HG02852 (cell line): ENCODE results near the gene SPA17.

ENCODE experiments used
- ATAC-seq: cut with Tn5 transposase; IDR thresholded peaks from one replicate; pipeline ENCODE4 v1.9.1; 2021; ENCODE audit warnings: mild to moderate bottlenecking, moderate library complexity; ENCODE audit not compliant: unreplicated experiment

Gene SPA17

GRCh38 chr11:124661553-124661952 is 12.2 kb upstream of the SPA17 start:
- ATAC-seq, result no peak

GRCh38 chr11:124662106-124662505 is 11.6 kb upstream of the SPA17 start:
- no peak for ATAC-seq

- no peak for ATAC-seq
Measured at GRCh38 chr11:124663861-124664260, 9.8 kb upstream of the SPA17 start.

GRCh38 chr11:124667601-124668000 is 6.1 kb upstream of the SPA17 start:
- no peak for ATAC-seq

GRCh38 chr11:124669193-124669592 is 4.5 kb upstream of the SPA17 start:
- ATAC-seq, result peak; percentile 28

- ATAC-seq, result no peak
Measured at GRCh38 chr11:124670732-124671131, 3.0 kb upstream of the SPA17 start.

GRCh38 chr11:124672536-124673215 is 1.0 kb upstream of the SPA17 start:
- ATAC-seq, result no peak

GRCh38 chr11:124674168-124674517 is 439 bp downstream of the SPA17 start:
- ATAC-seq, result no peak

GRCh38 chr11:124674571-124674970 is 867 bp downstream of the SPA17 start:
- no peak for ATAC-seq

GRCh38 chr11:124676386-124676785 is 2.7 kb downstream of the SPA17 start:
- ATAC-seq, result no peak

- ATAC-seq, result no peak
Measured at GRCh38 chr11:124678416-124678815, 4.7 kb downstream of the SPA17 start.

GRCh38 chr11:124681421-124681820 is 7.7 kb downstream of the SPA17 start:
- no peak for ATAC-seq

GRCh38 chr11:124682443-124682842 is 8.7 kb downstream of the SPA17 start:
- ATAC-seq, result no peak

GRCh38 chr11:124693142-124693541 is 19.4 kb downstream of the SPA17 start:
- ATAC-seq, result no peak

- ATAC-seq, result no peak
Measured at GRCh38 chr11:124699547-124699946, 25.8 kb downstream of the SPA17 start.

- ATAC-seq, result no peak
Measured at GRCh38 chr11:124700028-124700427, 26.3 kb downstream of the SPA17 start.

- ATAC-seq, result no peak
Measured at GRCh38 chr11:124707829-124708228, 34.1 kb downstream of the SPA17 start.

- no peak for ATAC-seq
Measured at GRCh38 chr11:124712392-124712791, 38.7 kb downstream of the SPA17 start.

- ATAC-seq, result no peak
Measured at GRCh38 chr11:124716591-124716990, 42.9 kb downstream of the SPA17 start.

- peak; percentile 59 for ATAC-seq
Measured at GRCh38 chr11:124717421-124717785, 43.7 kb downstream of the SPA17 start.

GRCh38 chr11:124717786-124718651 is 44.3 kb downstream of the SPA17 start:
- ATAC-seq, result no peak

- no peak for ATAC-seq
Measured at GRCh38 chr11:124718801-124719200, 45.1 kb downstream of the SPA17 start.
